Measurements from ENCODE around the gene NTN1.
"Not testable (repeated sequence)": the region's sequence is repeated elsewhere in the genome, so short reads cannot be mapped to it uniquely, and the experiment has no call there.

The NTN1 gene

DNA sequence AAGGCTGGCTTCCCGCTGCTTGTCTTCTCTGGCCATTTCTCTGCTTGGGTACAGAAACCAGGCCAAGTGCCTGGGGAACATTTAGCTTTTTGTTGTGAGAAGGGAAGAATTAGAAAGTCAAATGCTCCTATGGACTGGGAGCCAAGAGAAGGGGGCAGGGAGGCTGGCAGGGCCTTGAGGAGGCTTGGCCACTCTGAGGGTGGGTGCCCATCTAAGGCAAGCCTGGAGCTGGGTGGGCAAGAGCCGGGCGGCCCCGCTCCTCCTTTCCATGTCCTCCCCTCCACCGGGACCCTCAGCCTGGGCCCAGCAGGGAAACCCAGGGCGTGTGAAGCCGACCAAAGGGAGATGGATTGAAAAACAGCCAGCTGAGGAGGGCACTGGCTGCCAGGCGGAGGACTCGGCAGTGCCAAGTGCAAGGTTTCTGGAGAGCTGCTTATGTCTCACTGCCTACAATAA, 69.4 kb downstream of the NTN1 start:
- no peak for DNase-seq

DNA sequence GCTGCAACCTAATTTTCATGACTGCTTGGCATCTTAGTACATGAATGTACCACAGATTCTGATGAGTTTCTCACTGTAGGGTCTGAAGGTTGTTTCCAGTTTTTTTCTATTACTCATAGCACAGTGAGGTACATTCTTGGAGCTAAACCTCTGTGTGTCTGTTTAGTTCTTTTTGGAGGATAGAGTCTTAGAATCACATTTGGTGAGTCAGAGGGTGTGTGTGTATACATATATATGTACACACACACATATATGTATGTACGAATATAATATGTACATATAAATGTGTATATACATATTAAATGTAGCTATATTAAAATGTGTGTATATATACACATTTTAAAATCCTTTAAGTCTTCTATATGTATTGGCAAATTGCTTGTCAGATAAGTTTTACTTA, 72.9 kb downstream of the NTN1 start:
- no peak for DNase-seq

DNA sequence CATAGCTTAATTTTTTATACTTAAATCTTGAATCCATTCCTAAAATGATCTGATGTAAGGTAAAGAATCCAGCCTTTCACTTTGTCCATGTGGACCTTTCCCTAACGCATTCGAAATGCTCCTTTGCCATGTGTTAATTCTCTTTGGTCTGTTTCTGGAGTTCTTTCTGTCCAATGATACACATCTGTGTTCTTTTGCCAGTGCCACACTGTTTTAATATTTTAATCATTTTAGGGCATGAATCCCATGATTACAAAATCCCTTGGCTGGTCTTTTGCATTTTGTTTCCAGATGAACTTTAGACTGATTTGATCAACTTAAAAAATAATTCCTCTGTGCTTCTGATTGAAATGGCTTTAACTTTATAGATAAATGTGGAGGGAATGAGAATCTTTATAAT, 74.1 kb downstream of the NTN1 start:
- DNase-seq, result no peak

DNA sequence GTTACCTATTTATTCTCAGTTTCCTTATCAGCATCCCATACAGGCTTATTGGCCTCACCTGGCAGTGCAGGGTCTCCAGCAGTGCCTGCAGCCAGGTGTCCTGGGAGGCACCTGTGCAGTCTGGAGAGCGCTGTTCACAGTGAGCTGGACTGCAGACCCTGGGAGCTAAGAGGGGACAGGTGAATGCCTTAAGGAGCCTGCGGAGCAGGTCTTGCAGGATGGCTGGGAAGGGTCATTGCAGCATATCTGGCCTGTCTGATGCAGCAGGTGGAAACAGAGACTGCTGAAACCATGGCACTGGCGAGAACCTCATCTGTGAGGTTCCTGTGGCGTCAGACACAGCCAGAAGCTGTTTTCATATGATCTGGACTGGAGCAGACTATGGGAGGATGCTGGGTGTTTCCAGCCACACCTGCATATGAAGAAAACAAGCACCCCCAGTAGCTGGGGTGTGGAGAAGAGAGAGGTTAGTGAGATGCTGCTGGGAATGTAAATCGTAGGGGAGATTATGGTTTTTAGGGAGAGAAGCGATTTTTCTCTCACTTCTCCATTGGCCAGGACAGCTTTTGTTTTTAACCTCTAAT, 77.0 kb downstream of the NTN1 start:
- DNase-seq, result no peak

DNA sequence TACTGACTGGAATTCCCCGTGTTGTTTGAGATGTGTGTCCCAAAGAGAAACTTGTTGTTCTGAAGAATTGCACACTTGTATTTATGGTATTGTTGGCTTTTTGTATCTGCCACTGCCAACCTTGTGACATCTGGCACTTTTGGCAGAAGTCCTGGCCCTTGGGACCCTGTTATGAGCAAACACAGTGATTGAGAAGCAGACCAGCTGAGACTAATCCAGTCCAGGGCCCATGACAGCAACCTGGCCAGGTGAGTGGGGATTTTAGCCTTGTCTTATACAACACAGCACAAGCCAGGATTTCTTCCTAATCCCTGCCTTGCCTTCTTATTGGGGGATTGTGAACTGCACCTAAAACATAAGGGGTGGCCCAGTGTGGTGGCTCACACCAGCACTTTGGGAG, 80.0 kb downstream of the NTN1 start:
- no peak for DNase-seq

DNA sequence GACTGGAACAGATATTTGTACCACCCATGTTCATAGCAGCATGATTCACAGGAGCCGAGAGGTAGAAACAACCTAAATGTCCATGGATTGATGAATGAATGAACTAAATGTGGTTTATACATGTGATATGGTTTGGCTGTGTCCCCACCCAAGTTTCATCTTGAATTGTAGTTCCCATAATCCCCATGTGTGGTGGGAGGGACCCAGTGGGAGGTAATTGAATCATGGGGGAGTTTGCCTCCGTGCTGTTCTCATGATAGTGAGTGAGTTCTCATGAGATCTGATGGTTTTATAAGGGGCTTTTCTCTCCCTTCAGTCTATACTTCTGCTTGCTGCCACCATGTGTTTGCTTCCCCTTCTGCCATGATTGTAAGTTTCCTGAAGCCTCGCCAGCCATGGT, 81.9 kb downstream of the NTN1 start:
- DNase-seq, result not testable (repeated sequence)

DNA sequence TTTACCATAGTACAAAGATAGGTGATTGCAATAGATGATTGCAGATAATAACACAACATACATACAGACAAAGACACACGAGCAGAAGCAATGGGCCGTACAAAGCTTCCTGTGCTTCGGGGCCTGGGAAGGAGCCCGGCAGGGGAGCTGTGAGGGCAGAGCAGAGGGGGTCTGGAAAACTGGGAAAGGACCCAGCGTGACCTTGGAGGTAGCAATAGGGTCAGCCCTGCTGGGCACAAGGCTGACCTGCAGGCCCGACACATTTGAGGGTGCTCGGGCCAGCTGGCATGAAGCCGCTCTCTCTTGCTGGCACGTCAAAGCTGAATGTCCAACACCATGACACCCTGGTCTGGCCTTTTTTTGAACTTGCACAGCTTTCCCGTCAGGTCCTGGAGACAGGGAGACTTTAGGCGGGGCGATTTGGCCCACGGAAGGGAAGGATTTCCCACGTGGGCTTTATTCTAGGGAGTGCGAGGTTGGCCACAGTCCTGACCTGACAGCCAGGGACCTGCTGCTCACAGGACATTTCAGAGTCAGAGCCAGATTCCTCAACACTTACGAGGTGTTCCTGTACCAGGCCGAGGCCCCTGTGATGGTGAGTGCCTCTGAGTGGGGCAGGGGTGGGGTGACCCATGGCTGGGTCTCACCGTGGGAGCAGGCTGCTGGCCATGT, 83.2 kb downstream of the NTN1 start:
- DNase-seq, result no peak

DNA sequence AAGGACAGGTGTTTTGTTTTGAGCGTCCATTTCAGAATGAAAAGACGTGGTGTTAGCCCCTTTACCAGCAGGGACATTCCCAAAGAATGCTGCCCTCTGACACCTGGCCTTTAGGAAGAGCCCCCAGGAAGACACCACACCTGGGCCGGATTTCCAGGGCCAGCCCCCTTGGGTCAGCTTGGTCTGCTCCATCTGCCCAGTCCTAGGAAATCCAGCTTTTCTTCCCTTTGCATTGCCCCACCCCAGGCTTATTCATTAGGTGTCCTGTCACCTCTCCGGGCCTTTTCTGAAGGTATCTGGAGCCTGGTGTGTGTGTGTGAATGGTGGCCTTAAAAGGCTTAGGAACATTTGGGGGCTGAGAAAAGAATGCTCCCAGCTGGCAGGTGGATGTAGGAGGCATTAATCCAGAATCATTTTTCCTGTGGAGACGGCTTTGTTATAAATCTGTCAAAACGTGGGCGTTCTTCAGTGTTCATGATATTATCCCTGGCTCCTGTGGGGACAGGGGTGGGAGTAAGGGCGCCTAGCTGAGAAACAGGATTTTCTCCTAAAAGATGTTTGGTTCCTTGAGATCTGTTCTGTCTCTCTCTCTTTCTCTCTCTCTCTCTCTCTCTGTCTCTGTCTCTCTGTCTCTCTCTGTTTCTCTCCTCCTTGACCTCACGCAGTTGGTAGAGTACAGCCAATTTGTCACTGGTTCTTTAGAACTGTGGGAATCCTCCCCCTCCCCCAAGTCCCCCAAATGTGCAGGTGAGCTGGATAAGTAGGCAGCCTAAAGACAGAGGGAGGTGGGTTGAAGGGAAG, 84.0 kb downstream of the NTN1 start:
- DNase-seq, result no peak

DNA sequence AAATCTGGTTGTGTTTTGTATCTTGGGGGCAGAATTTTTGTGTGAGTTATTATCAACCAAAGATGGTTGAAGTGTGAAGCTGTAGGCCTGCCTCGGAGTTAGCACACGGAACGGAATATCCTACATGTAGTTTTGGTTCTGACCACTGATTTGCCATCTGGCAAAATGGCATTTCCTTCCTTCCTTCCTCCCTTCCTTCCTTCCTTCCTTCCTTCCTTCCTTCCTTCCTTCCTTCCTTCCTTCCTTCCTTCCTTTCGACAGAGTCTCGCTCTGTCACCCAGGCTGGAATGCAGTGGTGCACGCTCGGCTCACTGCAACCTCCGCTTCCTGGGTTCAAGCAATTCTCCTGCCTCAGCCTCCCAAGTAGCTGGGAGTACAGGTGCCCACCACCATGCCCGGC, 85.0 kb downstream of the NTN1 start:
- DNase-seq, result not testable (repeated sequence)

DNA sequence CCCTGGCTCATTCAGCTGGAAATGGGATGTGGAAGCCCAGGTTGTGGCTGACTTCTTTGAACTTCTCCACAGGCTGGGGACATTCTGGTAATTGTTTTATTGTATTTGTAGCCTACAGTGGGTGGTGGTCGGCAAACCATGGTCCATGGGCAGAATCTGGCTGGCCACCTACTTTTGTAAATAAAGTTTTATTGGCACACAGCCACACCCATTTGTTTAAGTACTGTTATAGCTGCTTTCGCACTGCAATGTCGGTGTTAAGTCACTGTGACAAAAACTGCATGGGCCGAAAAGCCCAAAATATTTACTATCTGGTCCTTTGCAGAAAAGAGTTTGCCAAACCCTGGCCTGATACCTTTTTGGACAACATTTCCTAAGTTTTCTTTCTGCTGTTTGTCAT, 86.2 kb downstream of the NTN1 start:
- no peak for DNase-seq

DNA sequence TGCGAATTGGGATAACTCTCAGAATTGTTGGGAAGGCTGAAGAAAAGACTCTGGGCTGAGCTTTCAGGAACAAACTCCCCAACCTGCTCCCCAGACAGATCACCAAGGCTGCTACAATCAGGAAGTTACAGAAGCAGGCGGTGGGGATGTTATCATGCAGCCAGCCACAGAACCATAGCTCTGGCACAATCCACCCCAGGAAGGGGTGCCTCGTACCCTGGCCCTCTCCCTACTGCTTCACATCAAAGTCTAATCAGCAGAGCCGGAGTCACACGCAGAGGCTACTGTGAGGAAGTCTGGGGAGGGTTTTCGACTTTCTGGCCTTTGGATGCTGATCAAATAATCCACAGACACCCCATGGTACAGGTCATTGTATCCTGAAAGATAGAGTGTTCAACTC, 86.8 kb downstream of the NTN1 start:
- DNase-seq, result no peak

DNA sequence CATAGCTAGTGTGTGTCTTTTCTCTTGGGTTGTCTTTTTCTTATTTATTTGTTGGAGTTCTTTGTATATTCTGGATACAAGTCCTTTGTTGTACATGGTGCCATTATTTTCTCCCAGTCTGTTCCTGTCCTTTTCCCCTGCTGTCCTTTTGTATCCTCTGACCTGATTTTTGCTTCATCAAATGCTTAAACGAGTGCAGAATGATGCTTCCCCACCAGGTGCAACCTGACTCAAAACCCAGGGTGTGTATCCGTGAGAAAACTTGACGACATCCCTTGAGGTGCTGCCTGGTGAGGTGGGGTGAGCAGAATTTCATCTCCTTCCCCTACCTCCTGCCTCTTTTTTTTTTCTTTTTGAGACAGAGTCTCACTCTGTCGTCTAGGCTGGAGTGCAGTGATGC, 88.6 kb downstream of the NTN1 start:
- DNase-seq, result no peak

DNA sequence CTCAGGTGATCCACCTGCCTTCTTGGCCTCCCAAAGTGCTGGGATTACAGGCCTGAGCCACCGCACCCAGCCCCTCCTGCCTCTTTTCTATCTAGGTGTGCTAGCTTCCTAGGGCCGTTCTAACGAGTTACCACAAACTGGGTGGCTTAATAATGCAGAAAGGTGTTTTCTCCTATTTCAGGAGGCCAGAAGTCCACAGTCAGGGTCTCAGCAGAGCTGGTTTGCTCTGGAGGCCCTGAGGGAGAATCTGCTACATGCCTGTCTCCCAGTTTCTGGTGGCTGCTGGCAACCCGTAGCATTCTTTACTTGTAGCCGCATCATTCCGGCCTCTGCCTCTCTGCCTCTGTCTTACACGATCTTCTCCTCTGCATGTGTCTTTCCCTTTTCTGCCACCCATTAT, 89.2 kb downstream of the NTN1 start:
- DNase-seq, result no peak

DNA sequence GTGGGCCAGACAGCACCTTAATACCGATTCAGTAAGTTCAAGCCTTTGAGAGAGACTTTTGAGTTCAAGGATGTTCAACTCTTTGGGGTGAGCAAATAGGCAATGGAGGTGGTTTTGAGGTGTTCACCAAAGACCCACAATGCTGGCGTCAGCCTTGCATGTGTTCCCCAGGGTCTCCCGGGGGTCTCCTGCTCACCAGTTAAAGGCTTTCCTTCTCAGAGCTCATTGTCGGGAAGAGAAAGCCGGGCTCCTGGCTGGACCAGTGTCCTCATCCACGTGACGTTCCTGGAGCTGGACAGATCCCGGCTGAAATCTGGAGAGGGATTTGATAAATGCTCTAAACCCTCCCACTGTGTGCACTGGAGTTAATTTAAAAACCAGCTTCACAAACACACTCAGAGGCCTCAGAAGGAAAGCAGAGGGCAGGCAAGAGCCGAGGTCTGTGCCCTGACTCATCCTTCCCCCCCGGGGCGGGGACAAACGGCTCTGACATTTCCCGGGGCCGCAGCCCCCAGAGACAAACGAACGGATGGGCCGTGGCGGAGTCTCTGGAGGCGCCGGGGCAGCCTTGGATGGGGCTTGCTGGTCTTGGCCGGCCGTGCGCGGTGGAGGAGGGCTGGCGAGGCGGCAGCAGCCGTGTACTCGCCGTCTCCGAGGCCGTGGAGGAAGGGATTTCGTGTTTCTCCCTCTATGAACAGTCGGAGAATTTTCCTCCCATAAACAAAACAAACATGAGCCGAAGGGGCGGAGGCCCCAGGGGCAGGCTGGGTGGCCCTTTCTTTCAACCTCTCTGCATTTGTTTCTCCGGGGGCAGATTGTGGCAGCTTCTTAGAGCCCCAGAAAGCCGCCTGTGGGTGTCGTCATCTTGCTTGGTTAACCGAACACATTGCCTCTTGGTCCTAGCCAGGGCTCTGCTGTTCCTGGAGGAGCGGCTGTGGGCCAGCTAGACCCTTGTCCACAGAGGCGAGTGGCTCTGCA, 94.2 kb downstream of the NTN1 start:
- peak; percentile 56 for DNase-seq

DNA sequence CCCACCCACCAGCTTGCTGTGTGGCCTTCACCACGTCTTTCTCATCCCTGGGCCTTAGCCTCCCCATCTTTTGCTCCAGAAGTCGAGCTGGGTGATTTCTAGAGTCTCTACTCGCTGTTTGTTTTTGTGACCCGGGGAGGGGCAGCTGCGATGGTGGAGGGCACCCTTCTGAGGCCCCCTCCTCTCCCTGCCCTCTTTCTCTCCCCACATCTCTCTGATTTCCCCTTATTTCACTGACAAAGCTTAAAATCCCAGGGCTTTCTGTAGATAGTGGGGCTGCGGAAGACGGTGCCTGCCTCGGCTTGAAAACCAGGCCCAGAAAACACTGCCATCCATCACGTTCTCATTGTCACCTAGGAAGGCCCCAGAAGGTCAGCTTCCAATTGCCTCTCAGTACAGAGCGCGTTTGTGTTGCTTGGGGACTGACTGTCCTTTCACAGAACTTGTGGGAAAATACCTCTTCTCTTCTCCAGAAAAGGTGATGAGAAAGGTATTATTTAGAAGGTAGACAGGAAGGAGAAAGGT, 95.1 kb downstream of the NTN1 start:
- DNase-seq, result no peak

DNA sequence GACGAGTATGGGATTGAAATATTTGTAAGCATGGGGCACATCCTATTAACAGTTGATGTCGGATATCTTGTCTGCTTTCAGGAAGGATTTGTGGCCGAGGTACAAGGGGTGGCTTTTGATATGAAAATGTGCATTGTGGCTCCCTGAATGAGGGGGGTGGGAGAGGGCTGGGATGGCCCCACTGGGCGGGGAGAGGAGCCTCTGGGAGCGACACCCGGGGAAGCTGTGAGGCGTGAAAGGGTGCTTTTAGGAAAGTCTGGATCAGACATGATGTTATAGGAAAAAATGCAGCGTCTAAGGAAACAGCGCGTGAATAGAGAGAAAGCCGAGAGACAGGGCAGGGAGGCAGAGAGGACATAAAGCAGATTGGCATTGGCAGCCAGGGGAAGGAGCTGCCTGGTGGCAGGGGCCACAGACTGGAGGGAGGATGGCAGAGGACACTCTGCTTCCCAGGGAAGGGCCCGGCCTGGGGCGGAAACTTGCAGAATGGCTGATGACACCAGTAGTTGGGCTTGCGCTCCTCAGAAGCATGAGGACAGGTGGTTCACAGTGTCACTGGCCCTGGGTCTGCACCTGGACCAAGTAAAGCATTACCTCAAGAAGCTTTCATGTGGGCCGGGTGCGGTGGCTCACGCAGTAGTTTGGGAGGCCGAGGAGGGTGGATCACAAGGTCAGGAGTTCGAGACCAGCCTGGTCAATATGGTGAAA, 95.7 kb downstream of the NTN1 start:
- DNase-seq, result no peak

DNA sequence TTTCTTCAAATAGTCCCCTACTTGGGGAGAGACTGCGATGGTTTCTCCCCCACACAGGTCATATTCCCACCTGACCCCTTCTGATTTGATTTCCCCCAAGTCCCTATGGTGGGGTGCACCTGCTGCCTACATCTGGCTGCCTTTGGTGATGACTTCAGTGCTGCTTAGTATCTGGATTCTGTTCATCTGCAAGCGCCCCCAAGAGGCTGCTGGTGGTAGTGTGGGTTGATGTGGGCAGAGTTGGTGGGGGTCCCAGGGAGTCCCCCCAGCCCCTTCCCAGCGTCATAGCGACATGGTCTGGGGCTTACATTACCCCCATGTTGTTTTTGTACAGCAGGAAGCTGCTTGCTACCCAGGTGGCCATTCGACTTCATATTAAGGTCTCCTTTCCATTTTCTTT, 99.2 kb downstream of the NTN1 start:
- DNase-seq, result no peak

DNA sequence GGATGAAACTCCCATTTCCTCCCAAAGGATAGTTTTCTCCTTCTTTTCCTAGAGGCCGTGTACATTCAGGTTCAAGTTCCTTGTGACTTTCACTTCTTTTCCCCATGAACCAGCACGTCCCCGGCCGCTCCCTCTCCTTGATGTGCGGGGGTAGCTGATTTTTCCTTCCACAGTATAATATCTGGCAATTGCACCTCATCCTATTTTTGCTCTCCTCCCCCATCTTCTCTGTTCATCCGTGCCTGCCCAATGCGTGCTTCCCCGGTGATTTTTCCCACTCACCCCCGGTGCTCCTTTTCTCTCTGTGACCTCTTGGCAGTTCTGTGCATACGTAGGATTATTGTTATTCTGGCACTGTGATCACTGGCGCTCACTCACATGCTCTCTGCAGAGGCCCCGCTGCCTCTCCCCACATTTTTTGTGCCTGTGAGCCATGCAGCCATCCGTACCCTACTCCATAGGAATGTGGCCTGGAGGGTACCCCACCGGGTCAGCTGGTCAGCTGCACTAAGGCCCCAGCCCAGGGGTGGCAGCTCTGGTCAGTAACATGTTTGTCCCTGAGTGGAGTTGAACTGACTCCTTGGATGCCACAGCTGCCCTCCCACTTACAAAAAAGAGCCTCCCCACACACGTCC, 100.0 kb downstream of the NTN1 start:
- DNase-seq, result no peak

DNA sequence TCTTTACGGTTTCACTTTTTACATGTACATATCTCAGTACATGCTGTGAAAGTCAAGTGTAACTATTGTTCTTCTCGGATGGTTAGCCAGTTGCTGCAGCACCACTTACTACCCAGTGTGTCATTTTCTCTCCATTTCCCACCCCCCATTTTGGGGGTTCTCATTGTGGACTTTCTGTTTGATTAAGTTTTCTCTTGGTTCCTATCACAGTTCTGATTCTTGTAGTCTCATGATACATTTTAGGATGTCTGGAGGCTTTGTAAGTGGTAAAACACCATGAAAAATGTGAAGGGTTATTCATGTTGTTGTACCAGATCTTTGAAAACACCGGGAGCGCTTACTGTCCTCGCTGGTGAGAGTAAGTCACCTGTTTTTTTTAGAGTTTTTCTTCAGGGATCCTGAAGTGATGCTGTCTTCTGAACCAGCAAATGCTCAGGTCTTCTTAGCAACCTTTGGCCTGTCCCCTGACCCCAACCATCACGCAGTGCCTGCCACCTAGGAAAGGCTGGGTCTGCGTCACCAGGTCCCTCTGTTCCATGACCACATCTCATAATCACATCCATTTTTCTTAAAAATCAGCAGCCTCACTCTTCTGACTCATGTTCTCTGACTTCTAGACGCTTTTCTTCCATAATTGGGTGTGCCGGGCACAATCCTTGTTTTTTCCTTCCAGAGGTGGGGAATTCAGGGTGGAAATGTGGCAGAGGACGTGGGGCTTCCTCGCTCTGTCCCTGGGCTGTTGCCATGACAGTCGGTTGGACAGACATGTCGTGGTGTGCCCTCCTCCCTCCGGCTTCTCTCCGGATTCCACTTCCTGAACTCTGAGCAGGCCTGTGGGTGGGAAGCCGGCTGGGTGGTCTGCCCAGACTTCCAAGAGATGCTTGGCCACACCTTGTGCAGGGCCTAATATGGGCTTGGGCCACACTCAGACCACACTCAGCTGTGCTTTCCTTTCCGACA, 102.6 kb downstream of the NTN1 start:
- DNase-seq, result no peak

DNA sequence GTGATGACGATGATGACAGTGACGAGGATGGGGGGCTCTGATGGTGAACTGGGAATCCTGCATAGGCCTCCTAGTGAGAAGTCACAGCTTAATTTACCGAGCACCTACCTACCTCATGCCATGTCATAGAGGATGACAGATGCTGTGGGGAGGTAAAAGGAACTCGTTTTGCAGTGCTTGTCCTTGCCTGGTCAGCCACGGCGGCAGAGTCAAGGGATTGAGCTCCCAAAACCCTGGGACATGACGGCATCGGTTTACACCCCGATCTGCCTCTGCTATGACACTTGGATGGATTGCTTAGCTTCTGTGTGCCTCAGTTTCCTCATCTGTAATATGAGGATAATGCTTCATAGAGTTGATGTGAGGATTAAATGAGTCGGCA, 103.2 kb downstream of the NTN1 start:
- no peak for DNase-seq

Data from stimulated activated CD4-positive, alpha-beta T cell treated with anti-CD3 and anti-CD28 coated beads, Interleukin-1b, Interleukin-23, amount 100 ng/mL, for 48 hours (primary cell).